ENCODE data around the gene MMP11.

Gene MMP11

GRCh38 chr22:23832226-23833016 is 59.8 kb downstream of the MMP11 start:
- DNase-seq: no peak

- DNase-seq: no peak
These were observed 60.5 kb downstream of the MMP11 start for GRCh38 chr22:23833017-23833751.

All from activated CD4-positive, alpha-beta T cell treated with anti-CD3 and anti-CD28 coated beads for 4 hours (primary cell).